Measurements from ENCODE around the gene CMIP.

Gene CMIP

DNA sequence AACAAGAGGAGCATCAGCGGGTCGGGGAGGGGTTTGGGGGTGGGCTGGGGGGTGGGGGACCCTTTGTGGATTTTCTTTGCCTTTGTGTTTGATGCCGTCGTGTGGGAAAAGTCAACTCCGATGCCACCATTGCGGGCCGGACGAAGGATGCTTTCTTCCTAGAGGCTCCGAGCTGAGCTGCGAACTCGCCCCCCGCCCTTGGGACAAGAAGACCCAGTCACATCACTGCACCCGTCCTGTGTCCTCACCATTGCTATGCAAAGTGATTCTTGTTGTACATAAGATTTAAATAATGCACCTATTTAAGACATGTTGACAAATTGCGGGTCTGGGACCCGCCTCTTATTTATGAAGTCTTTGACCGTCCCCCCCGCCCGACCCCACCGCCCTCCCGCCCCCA is 265.4 kb downstream of the CMIP start:
- no peak for DNase-seq

DNA sequence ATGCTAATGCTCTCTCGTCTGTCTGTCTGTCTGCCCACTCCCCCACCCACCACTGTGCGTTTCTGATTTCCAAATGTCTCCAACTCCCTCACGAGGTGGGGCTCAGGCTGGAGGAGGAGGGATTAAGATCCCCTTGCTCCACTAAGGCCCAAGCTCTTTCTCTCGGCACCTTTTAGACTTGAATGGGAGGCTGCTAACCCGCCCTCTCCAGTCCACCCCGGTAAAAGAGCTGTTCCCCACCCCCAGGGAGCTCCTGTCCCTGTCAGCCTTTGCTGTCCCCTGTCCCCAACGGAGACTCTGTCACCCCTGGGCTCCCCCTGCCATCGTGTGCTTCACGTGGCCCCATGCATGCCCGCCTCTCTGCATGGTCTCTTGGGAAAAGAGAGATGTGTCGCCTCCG is 266.0 kb downstream of the CMIP start:
- no peak for DNase-seq

DNA sequence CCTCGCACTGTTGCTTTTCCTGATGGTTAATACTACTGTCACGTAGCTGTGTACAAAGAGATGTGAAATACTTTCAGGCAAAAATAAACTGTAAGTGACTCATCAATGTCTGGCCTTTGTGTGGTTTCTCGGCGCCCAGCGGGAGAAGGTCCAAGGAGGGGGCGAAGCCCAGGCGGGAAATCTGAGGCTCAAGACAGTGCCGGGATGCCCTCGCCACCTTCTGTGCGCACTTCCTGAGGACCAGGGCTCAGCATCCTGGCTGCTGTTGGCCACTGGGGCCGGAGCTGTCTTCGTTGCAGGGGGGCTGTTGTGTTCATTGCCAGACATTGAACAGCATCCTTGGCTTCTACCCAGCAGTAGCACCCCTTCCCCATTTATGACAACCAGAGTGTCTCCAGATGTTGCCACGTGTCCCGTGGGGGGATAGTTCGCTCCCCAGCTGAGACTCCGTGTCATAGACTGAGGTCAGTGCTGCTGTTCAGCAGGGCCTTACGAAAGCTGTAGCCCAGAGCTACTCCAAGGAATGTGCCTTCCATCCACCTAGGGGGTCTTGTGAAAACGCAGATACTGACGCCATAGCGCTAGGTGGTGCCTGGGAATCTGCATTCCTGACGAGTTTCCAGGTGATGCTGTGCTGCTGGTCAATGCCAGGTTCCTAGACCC is 267.2 kb downstream of the CMIP start:
- DNase-seq, result no peak

- DNase-seq, result no peak
Measured at GRCh38 chr16:81712681-81713080, 268.1 kb downstream of the CMIP start.

DNA sequence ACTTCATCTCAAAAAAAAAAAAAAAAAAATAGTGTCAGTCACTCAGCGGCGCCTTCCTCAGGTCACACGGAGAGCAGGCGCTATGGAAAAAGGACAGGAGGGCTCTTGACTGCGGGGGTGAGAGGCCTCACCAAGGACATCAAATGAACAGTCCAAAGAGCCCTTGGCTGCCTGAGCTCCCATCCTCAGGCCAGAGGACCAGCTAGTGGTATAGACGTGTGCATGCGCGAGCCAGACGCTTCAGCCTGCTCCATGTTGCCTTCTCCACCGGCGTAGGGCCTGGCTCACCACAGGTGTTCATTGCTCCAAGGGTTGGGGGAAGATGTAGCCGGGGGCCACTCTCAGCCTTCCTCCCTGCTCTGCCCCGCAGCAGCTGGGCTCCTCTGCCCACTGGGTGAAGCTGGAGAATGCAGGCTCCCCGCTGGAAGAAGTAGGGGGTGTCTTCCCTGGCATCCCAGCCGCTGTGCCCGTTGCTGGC is 268.7 kb downstream of the CMIP start:
- DNase-seq, result no peak

DNA sequence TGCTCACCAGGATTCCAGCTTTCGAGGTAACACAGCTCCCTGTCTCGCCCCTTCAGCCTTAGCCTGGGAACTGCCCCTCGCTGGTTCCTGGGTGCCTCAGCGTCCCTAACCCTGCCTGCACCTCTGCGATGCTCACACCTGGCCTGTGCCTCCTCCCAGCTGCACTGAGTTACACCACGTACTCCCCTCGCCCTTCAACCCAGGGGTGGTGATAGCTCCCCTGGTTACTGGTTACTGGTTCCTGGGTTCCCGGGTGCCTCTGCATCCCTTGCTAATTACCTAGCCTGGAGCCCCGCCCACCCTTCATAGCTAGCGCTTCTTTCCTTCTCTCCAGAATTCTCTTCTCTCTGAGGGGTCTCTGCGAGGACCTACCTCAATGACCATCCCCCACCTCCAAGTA is 269.2 kb downstream of the CMIP start:
- no peak for DNase-seq

GRCh38 chr16:81714583-81714982 is 270.0 kb downstream of the CMIP start:
- DNase-seq, result no peak

DNA sequence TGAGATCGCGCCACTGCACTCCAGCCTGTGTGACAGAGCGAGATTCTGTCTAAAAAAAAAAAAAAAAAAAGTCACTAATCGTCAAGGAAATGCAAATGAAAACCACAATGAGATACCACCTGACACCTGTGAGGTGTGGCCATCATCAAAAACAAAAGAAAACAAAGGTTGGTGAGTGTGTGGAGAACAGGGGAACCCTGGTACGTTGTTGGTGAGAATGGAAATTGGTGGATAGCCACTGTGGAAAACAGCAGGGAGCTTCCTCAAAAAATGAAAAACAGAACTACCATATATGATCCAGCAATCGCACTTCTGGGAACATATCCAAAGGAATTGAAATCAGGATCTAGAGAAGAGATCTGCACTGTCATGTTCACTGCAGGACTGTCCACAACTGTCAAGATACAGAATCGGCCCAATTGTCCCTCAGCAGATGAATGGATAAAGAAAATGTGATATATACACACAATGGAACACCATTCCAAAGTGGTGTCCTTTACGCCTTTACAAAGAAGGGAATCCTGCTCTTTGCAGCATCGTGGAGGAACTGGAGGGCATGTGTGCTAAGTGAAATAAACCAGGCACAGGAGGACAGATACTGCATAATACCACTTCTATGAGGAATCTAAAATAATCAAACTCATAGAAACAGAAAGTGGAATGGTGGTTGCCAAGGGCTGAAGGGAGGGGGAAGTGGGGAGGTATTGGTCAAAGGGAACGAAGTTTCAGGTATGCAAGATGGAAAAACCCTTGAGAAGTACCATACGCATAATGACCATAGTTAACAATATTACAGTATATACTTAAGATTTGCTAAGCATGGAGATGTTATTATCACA is 271.0 kb downstream of the CMIP start:
- DNase-seq, result peak; percentile 78

DNA sequence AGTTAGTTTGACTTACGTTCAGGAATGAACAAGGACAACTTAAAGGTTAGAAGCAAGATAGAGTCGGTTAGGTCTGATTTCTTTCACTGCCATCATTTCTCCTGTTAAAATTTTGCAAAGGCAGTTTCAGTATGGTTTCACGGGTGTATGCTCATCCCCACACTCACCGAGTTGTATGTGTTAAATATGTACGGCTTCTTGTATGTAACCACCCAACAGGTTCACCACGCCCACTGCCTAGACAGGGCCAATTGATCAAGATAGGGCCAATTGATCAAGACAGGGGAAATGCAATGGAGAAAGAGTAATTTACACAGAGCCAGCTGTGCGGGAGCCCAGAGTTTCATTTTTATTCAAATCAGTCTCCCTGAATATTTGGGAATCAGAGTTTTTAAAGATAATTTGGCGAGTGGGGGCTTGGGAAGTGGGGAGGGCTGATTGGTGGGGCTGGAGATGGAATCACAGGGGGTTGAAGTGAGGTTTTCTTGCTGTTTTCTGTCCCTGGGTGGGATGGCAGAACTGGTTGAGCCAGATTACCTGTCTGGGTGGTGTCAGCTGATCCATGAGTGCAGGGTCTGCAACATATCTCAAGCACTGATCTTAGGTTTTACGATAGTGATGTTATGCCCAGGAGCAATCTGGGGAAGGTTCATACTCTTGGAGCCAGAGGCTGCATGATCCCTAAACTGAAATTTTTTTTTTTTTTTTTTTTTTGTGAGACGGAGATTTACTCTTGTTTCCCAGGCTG is 272.0 kb downstream of the CMIP start:
- DNase-seq, result peak; percentile 61

GRCh38 chr16:81717662-81718189 is 273.1 kb downstream of the CMIP start:
- DNase-seq, result peak; percentile 35

- no peak for DNase-seq
Measured at GRCh38 chr16:81718637-81719036, 274.0 kb downstream of the CMIP start.

GRCh38 chr16:81719993-81720392 is 275.4 kb downstream of the CMIP start:
- DNase-seq, result no peak

DNA sequence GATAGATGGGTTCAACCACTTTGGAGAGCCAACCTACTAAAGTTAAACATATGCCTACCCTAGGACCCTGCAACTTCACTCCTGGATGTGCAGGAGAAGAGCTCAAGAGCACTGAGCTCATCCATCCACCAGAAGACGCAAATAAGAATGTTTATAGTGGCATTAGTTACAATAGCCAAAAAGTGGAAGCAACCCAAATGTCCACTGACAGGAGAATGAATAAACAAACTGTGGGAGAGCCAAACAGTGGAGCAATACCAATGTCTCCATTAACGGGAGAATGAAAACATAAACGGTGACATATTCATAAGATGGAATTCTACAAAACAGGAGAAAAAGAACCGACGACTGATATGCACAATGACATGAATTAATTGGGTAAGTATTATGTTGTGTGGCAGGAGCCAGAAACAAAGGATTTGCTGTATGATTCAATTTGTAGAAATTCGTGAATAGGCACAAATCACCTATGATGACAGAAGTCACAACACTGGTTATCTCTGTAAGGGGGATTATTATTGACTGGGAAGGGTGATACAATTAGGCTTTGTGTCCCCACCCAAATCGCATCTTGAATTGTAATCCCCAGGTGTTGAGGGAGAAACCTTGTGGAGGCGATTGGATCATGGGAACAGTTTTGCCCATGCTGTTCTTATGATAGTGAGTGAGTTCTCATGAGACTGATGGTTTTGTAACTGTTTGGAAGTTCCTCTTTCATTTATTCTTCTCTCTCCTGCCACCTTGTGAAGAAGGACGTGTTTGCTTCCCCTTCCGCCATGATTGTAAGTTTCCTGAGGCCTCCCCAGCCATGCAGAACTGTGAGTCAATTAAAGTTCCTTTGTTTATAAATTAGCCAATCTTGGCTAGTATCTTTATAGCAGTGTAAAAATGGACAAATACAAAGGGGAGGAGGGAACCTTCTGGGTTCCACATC is 276.6 kb downstream of the CMIP start:
- DNase-seq, result no peak

GRCh38 chr16:81723098-81723723 is 278.6 kb downstream of the CMIP start:
- peak; percentile 86 for DNase-seq

DNA sequence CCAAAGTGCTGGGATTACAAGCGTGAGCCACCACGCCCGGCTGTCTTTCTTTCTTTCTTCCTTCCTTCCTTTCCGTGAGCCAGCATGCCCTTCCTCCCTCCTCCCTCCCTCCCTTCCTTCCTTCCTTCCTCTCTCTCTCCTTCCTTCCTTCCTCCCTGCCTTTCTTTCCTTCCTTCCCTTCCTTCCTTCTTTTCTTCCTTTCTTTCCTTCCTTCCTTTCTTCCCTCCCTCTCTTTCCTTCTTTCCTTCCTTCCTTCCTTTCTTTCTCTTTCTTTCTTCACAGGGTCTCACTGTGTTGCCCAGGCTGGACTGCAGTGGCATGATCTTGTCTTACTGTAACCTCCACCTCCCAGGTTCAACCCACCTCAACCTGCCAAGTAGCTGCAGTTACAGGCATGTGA is 283.8 kb downstream of the CMIP start:
- no peak for DNase-seq

DNA sequence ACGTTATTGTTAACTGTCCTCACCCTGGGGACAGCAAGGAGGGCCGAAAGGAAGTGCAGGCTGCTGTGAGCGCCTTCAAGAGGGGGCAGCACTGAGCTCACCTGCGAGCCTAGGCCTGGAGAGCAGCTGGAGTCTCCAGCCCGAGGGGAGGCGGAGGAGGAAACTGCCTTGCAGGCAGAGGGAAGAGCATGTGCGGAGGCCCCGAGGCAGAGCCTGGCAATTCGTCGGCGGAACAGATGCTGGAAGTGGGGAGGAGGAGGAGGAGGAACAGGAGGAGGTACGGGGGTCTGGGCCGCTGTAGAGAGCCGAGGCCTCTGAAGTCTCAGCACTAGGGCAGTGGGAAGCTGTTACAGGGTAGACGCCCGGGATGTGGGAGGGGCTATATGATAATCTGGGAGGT is 284.8 kb downstream of the CMIP start:
- DNase-seq, result no peak

- DNase-seq, result peak; percentile 69
Measured at GRCh38 chr16:81730090-81731051, 285.8 kb downstream of the CMIP start.

- no peak for DNase-seq
Measured at GRCh38 chr16:81731649-81732048, 287.0 kb downstream of the CMIP start.

DNA sequence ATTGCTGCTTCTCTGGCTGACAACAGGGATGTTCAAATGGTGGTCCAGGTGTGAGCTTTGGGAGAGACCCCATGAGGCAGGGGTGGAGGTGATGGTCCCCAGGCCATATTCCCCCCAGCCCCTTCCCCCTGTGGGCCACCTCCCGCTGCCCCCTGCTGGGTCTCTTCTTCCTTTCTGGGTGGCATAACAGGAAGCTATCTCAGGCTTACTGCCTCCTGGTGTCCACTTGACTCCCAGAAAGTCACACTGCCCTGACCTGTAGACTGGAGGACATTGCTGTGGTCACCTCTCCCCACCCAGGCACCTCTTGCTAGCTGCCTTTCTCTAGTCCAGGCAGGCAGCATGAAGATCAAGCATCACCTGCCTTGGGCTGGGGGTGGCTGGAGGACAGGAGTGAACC is 288.1 kb downstream of the CMIP start:
- DNase-seq, result no peak

- DNase-seq, result no peak
Measured at GRCh38 chr16:81733295-81733694, 288.7 kb downstream of the CMIP start.
